DLD1 (cell line): ENCODE measurements around the gene NLRX1.
"Not testable (repeated sequence)": the region's sequence is repeated elsewhere in the genome, so short reads cannot be mapped to it uniquely, and the experiment has no call there.

ENCODE experiments used
- in situ Hi-C: cut with HindIII; loops from 2 replicates; pipeline ENCODE4 v1.10.0; 2017; ENCODE audit warnings: low sequenced_read_pairs

NLRX1 gene

DNA sequence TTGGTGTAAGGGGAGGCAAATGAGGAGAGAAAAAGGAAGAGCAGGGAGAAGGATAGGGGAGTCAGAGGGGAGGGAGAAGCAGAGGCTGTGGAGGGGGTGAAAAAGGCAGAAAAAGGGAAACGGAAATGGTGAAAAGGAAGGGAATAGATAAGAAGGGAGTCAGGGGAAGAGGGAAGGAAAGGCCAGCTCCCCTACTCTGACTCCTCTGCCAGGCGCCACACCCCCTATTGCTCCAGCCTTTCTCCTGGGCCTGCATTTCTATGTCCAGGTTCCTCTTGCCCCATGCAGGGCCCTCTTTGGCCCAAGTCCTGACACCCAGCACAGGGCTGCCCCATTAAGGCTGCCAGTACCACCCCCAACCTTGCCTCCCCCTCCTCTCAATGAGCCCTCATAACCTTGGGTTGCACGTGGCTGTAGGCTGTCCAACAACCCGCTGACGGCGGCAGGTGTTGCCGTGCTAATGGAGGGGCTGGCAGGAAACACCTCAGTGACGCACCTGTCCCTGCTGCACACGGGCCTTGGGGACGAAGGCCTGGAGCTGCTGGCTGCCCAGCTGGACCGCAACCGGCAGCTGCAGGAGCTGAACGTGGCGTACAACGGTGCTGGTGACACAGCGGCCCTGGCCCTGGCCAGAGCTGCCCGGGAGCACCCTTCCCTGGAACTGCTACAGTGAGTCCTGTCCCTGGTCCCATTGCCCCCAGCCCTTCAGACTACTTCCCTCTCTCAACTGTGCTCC is 13.3 kb downstream of the NLRX1 start:
- in situ Hi-C loops = no loop called here

DNA sequence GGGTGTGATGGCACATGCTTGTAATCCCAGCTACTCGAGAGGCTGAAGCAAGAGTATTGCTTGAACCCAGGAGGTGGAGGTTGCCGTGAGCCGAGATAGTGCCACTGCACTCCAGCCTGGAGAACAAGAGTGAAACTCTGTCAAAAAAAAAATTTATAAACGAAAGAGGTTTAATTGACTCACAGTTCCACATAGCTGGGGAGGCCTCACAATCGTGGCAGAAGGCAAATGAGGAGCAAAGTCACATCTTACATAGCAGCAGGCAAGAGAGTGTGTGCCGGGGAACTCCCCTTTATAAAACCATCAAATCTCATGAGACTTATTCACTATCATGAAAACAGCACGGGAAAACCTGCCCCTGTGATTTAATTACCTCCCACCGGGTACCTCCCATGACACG is 15.9 kb downstream of the NLRX1 start:
- in situ Hi-C loops = not testable (repeated sequence)

DNA sequence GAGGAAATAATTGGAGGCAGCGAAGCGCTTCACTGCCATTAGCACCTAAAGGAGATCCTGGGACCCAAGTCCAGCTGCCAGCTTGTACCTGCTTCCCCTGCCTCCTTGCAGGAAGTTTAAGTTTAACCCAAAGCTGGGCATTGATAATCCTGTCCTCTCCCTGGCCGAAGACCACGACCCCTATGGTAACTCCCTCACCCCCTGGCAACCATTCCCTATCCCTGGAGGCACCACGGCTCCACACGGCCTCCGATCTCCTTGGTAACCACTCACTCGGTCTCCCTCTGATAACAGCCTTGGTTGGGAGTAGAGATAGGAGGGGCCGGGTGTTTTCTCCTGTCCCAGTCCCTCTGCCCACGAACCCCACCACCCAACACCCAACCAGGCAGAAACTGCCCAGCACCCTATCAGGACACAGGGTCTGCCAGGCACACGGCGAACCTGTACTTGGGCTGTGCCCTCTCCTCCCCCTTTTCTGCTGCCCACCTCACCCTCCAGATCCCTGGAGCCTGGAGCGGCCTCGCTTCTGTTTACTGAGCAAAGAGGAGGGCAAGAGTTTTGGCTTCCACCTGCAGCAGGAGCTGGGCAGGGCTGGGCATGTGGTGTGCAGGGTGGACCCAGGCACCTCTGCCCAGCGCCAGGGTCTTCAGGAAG is 17.6 kb downstream of the NLRX1 start:
- in situ Hi-C loops = no loop called here

DNA sequence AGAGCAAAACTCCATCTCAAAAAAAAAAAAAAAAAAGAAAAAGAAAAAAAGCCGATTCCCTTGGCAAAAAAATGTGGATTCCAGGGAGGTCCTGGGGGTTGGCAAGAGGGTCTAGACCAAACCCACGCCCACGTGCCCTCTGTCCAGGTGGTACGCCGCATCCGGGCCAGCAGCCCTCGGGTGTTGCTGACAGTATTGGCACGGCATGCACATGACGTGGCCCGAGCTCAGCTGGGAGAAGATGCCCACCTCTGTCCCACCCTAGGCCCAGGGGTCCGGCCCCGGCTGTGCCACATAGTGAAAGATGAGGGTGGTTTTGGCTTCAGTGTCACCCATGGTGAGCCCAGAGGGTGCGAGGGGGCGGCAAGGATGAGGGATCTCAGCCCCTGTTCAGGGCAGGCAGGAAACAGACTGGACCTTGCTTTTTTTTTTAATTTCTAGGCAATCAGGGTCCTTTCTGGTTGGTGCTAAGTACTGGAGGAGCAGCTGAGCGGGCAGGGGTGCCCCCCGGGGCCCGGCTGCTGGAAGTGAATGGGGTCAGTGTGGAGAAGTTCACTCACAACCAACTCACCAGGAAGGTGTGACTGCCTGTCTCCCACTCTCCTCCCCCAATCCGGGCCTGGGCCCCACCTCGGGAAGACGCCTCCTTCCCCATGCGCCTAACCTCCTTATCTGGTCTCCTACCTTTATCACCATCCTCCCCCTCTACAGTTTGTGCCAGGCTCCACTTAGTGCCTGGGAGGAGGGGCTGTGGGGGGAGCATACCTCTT is 18.8 kb downstream of the NLRX1 start:
- in situ Hi-C loops = no loop called here

DNA sequence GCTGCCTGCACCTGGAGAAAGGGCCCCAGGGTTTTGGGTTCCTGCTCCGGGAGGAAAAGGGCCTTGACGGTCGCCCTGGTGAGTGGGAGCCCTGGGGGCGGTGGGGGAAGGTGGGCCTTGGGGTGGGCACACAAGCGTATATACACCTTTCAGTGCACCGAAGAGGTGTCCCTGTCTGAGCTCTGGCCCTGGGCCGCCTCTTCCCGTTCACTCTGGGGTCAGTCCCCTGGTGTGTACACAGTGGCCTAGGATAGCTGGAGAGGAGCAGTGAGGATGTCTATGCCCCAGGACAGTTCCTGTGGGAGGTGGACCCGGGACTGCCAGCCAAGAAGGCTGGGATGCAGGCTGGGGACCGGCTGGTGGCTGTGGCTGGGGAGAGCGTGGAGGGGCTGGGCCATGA is 19.5 kb downstream of the NLRX1 start:
- in situ Hi-C loops = no loop called here

DNA sequence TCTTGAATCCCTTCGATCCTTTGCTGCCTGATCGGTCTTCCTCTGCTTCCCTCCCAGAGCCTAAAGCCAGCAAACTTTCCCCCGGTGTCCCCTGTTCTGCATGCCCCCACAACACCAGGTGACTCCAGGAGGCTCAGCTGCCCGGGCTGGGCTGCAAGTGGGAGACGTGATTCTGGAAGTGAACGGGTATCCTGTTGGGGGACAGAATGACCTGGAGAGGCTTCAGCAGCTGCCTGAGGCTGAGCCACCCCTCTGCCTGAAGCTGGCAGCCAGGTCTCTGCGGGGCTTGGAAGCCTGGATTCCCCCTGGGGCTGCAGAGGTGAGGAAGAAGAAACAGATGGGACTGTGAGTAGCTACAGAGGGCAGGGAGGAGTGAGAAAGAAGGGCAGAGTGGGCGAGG is 20.4 kb downstream of the NLRX1 start:
- in situ Hi-C loops = no loop called here

DNA sequence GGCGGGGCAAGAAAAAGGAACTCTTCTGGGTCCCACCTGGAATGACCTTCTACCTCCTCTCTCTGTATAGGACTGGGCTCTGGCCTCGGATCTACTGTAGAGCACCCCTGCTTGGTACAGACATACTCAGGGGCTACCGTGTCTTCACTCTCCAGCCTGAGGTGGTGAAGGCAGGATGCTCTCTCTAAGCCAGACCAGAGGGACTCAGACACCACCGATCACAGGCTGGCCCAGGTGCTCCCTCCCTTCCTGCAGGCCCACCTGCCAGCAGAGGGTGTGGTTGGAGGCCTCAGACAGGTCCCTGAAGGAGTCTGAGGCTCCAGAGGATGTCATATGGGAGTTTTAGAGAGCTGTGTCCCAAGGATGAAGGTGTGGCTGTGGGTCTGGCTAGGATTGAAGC is 20.9 kb downstream of the NLRX1 start:
- in situ Hi-C loops = no loop called here

DNA sequence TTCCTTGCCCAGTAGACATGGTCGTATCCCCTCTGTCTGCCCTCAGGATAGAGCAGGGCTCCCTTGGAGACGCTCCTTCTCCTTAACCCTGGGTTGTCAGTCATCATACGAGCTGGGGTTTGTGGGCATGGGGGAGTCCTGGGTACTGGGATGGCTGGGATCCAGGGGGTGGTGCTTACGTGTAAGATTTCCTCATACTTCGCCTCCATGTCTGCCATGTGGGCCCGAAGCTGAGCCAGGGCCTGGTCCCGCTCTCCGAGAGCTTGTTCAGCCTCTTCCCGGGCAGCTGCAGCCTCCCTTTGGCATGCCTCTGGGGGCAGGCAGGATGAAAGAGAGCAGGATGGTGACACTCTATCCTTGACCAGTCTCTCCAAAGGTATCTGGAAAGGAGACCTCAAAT is 22.0 kb downstream of the NLRX1 start:
- in situ Hi-C loops = no loop called here

DNA sequence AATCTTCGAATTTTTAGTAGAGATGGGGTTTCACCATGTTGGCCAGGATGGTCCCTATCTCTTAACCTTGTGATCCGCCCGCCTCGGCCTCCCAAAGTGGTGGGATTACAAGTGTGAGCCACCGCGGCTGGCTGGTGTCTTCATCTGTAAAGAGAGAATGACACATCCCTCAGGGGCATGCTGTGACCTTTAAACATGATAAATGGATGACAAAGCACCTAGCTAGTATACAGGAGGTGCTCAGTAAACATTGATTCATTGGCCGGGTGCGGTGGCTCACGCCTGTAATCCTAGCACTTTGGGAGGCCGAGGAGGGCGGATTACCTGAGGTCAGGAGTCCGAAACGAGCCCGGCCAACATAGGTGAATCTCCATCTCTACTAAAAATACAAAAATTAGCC is 22.7 kb downstream of the NLRX1 start:
- in situ Hi-C loops = not testable (repeated sequence)

DNA sequence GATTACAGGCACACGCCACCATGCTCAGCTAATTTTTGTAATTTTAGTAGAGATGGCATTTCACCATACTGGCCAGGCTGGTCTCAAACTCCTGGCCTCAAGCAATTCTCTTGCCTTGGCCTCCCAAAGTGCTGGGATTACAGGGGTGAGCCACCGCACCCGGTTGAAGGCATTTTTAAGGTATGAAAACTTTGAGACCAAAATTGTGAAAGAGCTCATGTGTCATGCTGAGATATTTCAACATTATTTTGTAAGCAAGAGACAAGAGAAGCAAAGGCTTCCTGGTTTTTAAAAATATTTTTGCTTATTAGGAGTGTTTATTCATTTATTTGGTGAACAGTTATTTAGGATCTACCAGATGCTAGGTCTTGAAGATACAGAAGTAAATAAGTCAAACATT is 23.6 kb downstream of the NLRX1 start:
- in situ Hi-C loops = no loop called here

DNA sequence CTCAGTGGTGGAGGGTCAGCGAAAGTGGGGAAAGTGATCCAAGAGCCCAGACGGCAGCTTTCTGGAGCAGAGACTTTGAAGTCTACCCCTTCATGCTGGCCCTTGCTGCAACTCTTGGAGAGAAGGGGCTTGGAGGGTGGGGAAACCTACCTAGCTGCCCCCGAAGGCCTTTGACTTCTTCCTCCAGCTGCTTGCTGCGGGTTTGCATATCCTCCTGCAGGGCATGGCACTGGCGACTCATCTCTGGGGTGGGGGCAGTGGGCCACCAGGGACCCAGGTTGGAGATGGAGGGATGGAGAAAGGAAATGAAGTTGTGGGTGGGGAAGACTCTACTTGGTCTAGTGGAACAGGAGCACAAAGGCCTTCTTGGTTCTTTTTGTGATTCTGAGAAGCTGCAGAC is 24.5 kb downstream of the NLRX1 start:
- in situ Hi-C loops = no loop called here

DNA sequence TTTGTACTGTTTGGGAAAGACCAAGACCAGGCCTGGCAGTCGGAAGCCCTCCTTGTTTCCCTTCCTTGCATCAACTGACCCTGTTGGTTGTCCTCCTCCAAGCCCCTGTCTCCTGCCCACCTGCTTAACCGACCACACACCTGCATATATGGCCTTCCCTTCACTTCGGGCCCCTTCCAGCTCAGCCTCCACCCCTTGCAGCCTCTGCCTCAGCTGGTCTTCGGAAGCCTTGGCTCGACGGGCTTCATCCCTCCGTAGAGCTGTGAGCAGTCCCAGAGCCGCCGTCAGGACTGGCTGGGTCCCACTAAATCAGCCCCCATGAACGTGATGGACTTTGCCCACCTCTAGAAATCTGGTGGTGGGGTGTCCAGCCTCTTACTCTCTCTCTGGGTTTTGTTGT is 25.1 kb downstream of the NLRX1 start:
- in situ Hi-C loops = no loop called here

DNA sequence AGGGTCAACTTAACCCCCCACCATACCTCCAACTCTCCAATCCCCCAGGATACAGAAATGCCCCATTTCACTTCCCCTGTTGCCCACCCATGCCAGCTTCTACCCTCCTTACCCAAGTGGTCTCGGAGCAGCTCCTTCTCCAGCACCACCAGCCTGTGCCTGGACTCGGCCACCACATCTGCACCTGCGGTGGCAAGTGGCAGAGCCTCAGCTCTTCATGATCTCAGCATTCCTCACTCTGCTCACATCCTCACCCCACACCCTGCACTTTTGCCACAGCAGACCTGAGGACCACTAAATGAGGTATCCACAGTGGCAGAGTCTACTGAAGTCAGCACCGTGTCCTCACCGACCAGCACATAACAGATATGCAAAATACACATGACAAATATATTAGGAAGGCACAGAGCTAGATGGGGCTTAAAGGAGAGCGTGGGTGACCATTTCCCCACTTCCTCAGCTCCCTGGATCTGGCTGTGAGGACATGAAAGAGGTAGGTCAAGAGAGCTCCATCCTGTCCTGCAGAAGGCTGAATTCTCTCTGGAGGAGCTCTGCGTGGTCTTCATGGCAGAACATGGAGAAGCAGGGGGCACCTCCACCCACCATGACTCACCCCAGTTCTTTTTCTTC is 26.4 kb downstream of the NLRX1 start:
- in situ Hi-C loops = no loop called here

DNA sequence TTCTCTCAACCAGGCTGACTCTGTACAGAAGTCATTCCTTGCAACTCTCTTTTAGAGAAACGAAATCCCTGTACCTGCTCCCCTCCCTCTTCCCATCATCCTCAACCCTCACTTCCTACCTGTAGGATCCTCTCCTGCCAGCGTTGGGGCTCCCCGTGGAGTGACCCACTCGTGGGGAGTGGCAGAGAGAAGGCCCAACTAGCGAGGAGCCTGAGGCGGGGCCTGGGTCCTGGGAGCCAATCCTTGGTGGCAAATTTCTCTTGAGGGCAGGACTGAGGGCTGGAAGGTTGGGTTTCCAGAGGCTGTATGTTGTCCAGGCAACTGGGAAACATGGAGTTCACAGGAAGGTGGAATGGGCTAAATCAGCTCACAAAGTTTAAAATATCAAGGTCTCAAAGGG is 27.2 kb downstream of the NLRX1 start:
- in situ Hi-C loops = no loop called here

DNA sequence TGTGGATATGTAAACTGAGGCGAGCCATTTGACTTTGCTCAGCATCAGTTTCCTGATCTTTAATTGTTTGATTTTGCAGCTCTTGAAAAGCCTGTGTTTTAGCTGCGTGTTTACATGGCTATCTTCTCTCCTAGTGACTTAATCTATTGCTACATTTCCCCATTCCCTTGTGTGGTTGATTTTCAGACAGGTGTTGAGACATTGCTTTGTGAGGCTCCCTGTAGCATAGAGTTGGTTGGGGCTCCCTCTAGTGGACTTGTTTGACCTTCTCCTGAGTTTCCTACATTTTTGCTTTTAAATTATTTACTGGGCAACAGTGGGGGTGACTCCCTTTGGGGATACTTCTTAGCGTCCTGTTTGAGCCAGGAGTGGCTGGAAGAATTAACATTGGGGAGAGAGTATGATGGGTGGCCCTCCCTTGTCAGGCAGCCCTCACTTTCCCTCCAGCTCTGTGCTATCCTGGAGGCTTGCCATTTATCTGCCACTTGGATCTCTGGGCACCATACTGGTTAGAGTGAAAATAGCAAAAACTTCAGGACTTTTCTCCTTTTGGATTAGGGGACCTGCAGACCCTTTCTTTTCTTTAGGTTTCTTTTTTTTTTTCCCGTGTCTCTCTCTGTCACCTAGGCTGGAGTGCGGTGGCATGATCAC is 28.4 kb downstream of the NLRX1 start:
- in situ Hi-C loops = no loop called here

DNA sequence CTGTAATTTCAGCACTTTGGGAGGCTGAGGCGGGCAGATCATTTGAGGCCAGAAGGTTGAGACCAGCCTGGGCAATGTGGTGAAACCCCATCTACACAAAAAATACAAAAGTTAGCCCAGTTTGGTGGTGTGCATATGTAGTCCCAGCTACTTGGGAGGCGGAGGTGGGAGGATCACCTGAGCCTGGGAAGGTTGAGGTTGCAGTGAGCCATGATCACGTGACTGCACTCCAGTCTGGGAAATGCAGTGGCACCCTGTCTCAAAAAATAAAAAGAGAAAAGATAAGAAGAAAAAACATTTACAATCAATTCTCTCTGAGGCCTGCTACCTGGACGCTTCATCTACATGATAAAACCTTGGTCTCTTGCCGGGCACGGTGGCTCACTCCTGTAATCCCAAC is 30.4 kb downstream of the NLRX1 start:
- in situ Hi-C loops = no loop called here

DNA sequence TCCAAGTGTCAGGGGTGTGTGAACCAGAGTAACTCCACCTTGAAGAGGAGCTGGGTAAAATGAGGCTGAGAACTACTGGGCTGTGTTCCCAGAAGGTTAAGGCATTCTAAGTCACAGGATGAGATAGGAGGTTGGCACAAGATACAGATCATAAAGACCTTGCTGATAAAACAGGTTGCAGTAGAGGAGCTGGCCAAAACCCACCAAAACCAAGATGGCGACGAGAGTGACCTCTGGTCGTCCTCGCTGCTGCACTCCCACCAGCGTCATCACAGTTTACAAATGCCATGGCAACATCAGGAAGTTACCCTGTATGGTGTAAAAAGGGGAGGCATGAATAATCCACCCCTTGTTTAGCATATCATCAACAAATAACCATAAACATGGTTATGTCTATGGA is 32.7 kb downstream of the NLRX1 start:
- in situ Hi-C loops = not testable (repeated sequence)

DNA sequence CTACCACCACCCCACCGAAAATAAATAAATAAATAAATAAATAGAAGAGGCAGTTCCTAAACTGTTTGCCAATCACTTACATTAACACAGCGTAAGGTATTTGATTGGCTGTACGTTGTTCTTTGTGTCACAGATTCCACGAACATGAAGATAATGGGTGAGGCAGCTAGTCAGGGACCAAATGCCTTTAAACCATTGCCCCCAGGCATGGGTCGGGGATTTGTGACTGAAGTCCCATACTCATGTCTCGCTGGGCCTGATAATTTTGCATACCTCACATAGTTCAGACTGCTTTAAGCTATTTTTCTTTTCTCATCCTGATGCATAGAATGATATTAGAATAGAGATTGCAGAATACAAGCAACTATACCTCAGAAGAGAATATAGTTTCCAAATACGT is 34.0 kb downstream of the NLRX1 start:
- in situ Hi-C loops = no loop called here

DNA sequence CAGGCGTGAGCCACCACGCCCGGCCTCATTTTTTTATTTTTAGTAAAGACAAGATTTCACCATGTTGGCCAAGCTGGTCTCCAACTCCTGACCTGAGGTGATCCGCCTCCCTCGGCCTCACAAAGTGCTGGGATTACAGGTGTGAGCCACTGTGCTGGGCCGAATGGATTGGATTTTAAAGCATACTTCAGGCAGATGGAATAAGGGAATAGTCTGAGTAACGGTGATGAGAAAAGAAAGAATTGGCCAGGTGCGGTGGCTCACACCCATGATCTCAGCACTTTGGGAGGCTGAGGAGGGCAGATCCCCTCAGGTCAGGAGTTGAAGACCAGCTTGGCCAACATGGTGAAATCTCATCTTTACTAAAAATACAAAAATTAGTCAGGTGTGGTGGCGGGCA is 35.5 kb downstream of the NLRX1 start:
- in situ Hi-C loops = no loop called here

DNA sequence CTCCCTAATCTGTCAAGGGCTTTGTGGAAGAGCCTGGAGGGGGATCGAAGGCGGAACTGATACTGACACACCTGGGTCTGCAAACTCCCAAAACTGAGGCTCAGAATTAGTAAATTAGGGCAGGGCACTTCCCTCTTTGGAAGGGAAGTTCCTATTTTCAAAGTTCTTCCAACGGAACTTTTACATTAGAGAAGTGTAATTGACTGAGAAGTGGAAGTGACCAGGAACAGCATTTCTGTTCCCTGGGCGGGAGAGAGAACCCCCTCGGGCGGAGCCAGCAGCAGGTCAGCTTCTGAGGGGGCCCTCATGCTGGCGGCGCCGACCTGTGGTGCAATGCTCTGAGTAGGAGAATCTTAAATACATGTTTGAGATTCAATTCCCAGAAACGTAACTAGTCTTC is 36.6 kb downstream of the NLRX1 start:
- in situ Hi-C loops = no loop called here
